Right lobe of liver (tissue), 6 donors: ENCODE measurements around the gene CNTN5. TPM values are rescaled to one million over a fixed set of nuclear protein-coding genes. Genes with fewer than 3 reads are reported as not detected.

Experiments used
- ATAC-seq, 4 donors: fragments of 200-7000 bp; cut with Tn5 transposase; one replicate each; pipeline ENCODE4 v1.9.1; 2020; ENCODE audit warnings: mild to moderate bottlenecking in 4 of 4, moderate library complexity in 4 of 4
- DNase-seq, 3 donors: peaks; one replicate each; pipeline ENCODE4 v3.0.0-alpha.2; 2020
- H3K27ac ChIP-seq, 3 donors: fragments of 200-600 bp; one replicate each; pipeline ENCODE4 v1.8.0; 2022
- H3K27me3 ChIP-seq, 2 donors: fragments of 200-600 bp; one replicate each; pipeline ENCODE4 v1.8.0; 2022
- H3K36me3 ChIP-seq, 4 donors: fragments of 200-600 bp; sonication (generic) in 1 of 4; one replicate each; pipeline versions ENCODE4 v1.5.1 to v1.8.0; 2017 to 2022; ENCODE audit warnings: control low read depth in 1 of 4
- H3K4me1 ChIP-seq, 4 donors: fragments of 200-600 bp; sonication (generic) in 1 of 4; one replicate each; pipeline versions ENCODE4 v1.5.1 to v1.8.0; 2017 to 2022; ENCODE audit warnings: control low read depth in 1 of 4
- H3K4me3 ChIP-seq, 3 donors: fragments of 200-600 bp; one replicate each; pipeline ENCODE4 v1.8.0; 2022
- H3K9me3 ChIP-seq, 4 donors: fragments of 200-600 bp; sonication (generic) in 1 of 4; one replicate each; pipeline versions ENCODE4 v1.5.1 to v1.8.0; 2017 to 2022; ENCODE audit warnings: control low read depth in 1 of 4
- CTCF ChIP-seq, 4 donors: fragments of 200-600 bp in 3 of 4; fragments of 450-650 bp in 1 of 4; IDR thresholded peaks; one replicate each; pipeline versions ENCODE4 v1.5.1 to v1.8.0; 2016 to 2022; ENCODE audit warnings: antibody characterized with exemption in 4 of 4, mild to moderate bottlenecking in 2 of 4
- POLR2A ChIP-seq: fragments of 450-650 bp; IDR thresholded peaks from one replicate; pipeline ENCODE4 v1.6.1; 2017; ENCODE audit warnings: antibody characterized with exemption, mild to moderate bottlenecking
- WGBS: methylation state at CpG from one replicate; pipeline ENCODE4 v1.1.6; 2018; ENCODE audit warnings: low coverage, low lambda C conversion rate; ENCODE audit not compliant: insufficient coverage; ENCODE audit errors: missing lambda C conversion rate; 5-methylcytosine and 5-hydroxymethylcytosine counted together
- intact Hi-C, 2 donors: fragments of 100-400 bp; cut with DNase I; formaldehyde crosslinking; loops; one replicate each; pipeline versions ENCODE4 v1.11.2 to v1.14.1; 2022
- total RNA-seq, 6 experiments: library from RNA; depleted of rRNA in 2 of 6; stranded (reverse); fragments of >200 nt in 2 of 6; fragmentation: NEBNext Ultra II Directional in 3 of 6; extraction: Animal tissue kit (Norgen Biotek cat#: 25700) in 3 of 6; gene quantifications; one replicate each; pipeline versions ENCODE4 v1.1.0 to v1.2.4, GENCODE V29; 2016 to 2023
- donor health status: DM: no; HTN: yes; CAD: no.
- donor health status: DM: no; HTN: no; CAD: no.
- donor health status: DM: no; HTN: no; CAD: no.
- donor health status: DM: no; HTN: yes; CAD: no.
- donor health status: DM: no; HTN: yes; CAD: no.

The CNTN5 gene
- total RNA-seq, 6 experiments from 2014 or later: 0.13 to 0.19 TPM; not detected in 4

GRCh38 chr11:99795999-99796398 is 775.2 kb downstream of the CNTN5 start:
- Histone ChIP-seq H3K9me3 (no peaks in the 10 kb centered on the region), H3K27me3 (no peaks in the 10 kb centered on the region), H3K4me3 (no peak overlapping the region), H3K36me3 (no peaks in the 10 kb centered on the region), H3K4me1 (no peaks in the 10 kb centered on the region), H3K27ac (no peak overlapping the region)
- intact Hi-C loops: no loop called here
- 56% methylated on average over 3 of the region's 3 CpGs for WGBS
- no peak for TF ChIP-seq CTCF (IDR thresholded peaks at IDR 0.05)
- no peak for TF ChIP-seq POLR2A
- ATAC-seq: no peak
- DNase-seq: no peak

GRCh38 chr11:99803501-99803900 is 782.8 kb downstream of the CNTN5 start:
- no peak for ATAC-seq

GRCh38 chr11:99812516-99812915 is 791.8 kb downstream of the CNTN5 start:
- no peak overlapping the region for H3K4me3 ChIP-seq
- no peaks in the 10 kb centered on the region for H3K27me3 ChIP-seq
- no peaks in the 10 kb centered on the region for H3K4me1 ChIP-seq
- no peaks in the 10 kb centered on the region for H3K36me3 ChIP-seq
- WGBS: 58% methylated on average over 6 of the region's 6 CpGs
- no peak for ATAC-seq
- H3K9me3 ChIP-seq: no peaks in the 10 kb centered on the region
- H3K27ac ChIP-seq: no peak overlapping the region
- TF ChIP-seq CTCF (IDR thresholded peaks at IDR 0.05) (no peak), POLR2A (no peak)
- intact Hi-C loops: no loop called here
- no peak for DNase-seq

More at GRCh38 chr11:99803501-99803900, 782.8 kb downstream of the CNTN5 start:
- Histone ChIP-seq H3K4me3 (no peak overlapping the region), H3K4me1 (no peaks in the 10 kb centered on the region), H3K27me3 (no peaks in the 10 kb centered on the region), H3K36me3 (no peaks in the 10 kb centered on the region), H3K9me3 (no peaks in the 10 kb centered on the region), H3K27ac (no peak overlapping the region)
- intact Hi-C loops: no loop called here
- DNase-seq: no peak
- TF ChIP-seq POLR2A (no peak), CTCF (IDR thresholded peaks at IDR 0.05) (no peak)
- WGBS: 60% methylated on average over 3 of the region's 3 CpGs

GRCh38 chr11:99814021-99814420 is 793.3 kb downstream of the CNTN5 start:
- TF ChIP-seq CTCF (IDR thresholded peaks at IDR 0.05) (no peak), POLR2A (no peak)
- DNase-seq (no peak), ATAC-seq (no peak)
- no peaks in the 10 kb centered on the region for H3K9me3 ChIP-seq
- H3K4me3 ChIP-seq: no peak overlapping the region
- no peaks in the 10 kb centered on the region for H3K27me3 ChIP-seq
- no peak overlapping the region for H3K27ac ChIP-seq
- H3K36me3 ChIP-seq: no peaks in the 10 kb centered on the region
- 38% methylated on average over 1 of the region's 1 CpG for WGBS
- intact Hi-C loops: no loop called here
- H3K4me1 ChIP-seq: no peaks in the 10 kb centered on the region

GRCh38 chr11:99814738-99815137 is 794.0 kb downstream of the CNTN5 start:
- ATAC-seq (no peak), DNase-seq (no peak)
- no peak overlapping the region for H3K27ac ChIP-seq
- H3K27me3 ChIP-seq: no peaks in the 10 kb centered on the region
- TF ChIP-seq CTCF (IDR thresholded peaks at IDR 0.05): no peak
- TF ChIP-seq POLR2A: no peak
- intact Hi-C loops: no loop called here
- no peaks in the 10 kb centered on the region for H3K4me1 ChIP-seq
- no peaks in the 10 kb centered on the region for H3K36me3 ChIP-seq
- H3K4me3 ChIP-seq: no peak overlapping the region
- WGBS: 43% methylated on average over 5 of the region's 5 CpGs
- no peaks in the 10 kb centered on the region for H3K9me3 ChIP-seq
